ENCODE results near the gene JAM3. TPM values are rescaled to one million over a fixed set of nuclear protein-coding genes. Genes with fewer than 3 reads are reported as not detected.
A peak's percentile ranks its signal among the peaks of the same experiment; 100 is the strongest.

The JAM3 gene
- total and polyA plus RNA-seq, 2 donors (not counting 3 experiments of a cell fraction or from before 2014, with no cell fraction given), result 78.8 to 137 TPM

DNA sequence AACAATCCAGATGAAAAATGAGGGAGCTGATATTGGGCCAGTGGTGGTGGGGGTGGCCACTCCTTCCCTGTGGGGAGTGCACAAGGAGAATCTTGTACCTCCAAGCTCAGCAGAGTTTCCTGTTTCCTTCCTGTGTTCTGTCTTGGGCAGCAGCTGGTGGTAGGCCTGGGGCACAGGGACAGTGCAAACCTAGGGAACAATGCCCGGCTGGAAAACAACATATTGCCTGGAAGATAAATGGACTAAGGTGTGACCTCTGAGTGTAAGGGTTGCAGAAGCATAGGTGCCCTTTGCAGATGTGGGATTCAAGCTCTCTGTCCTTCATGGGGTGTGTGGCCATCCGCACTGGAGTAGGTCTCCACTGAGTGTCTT is 5.8 kb upstream of the JAM3 start:
- Histone ChIP-seq H2AFZ (ENCODE audit: low read depth, low read length) (no peak overlapping the region), H3K79me2 (ENCODE audit: control insufficient read depth, insufficient read depth, low read length) (no peaks in the 10 kb centered on the region), H3K9me3 (replicated peaks; ENCODE audit: control insufficient read depth, insufficient read depth, low read length) (no peaks in the 10 kb centered on the region), H3K9me1 (replicated peaks; ENCODE audit: control insufficient read depth, extremely low read depth, insufficient read depth, low read length) (no peaks in the 10 kb centered on the region), H3K4me3 (replicated peaks in 1 of 3; ENCODE audit: insufficient read depth in 1 of 3, low read depth in 1 of 3, low read length in 3 of 3) (no peak overlapping the region), H3K4me1 (ENCODE audit: control insufficient read depth, extremely low read depth, insufficient read depth, low read length) (peaks cover 26% of the 10 kb centered on the region), H4K20me1 (replicated peaks; ENCODE audit: control insufficient read depth, extremely low read depth, insufficient read depth, low read length) (no peaks in the 10 kb centered on the region), H3K4me2 (ENCODE audit: insufficient read depth, low read length) (no peak overlapping the region), H3K27me3 (ENCODE audit: control insufficient read depth in 2 of 2, insufficient read depth in 2 of 2, low read length in 2 of 2) (peaks cover 2 to 8% of the 10 kb centered on the region in 2 experiments), H3K9ac (replicated peaks; ENCODE audit: extremely low read depth, insufficient read depth, low read length) (no peak overlapping the region), H3K36me3 (ENCODE audit: control insufficient read depth in 2 of 2, extremely low read depth in 1 of 2, insufficient read depth in 2 of 2, low read length in 2 of 2) (no peaks in the 10 kb centered on the region), H3K27ac (ENCODE audit: insufficient read depth, low read depth, low read length) (no peak overlapping the region)
- ChIA-PET CTCF (interaction anchor here (0.9 to 5.3 kb wide), 9 partner anchors 9 to 76 kb away, joined by 3 to 46 read pairs (median 5); no protein-coding TSS in a partner anchor), POLR2A (interaction anchor here (0.5 kb wide), 1 partner anchor 58 kb away, joined by 3 read pairs; no protein-coding TSS in a partner anchor)
- no TSS peak for BruUV-seq (replicated peaks)
- TF ChIP-seq, protein P1, sequence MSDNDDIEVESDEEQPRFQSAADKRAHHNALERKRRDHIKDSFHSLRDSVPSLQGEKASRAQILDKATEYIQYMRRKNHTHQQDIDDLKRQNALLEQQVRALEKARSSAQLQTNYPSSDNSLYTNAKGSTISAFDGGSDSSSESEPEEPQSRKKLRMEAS (IDR thresholded peaks at IDR 0.05; ENCODE audit: insufficient read depth, insufficient read length), result no peak
- TF ChIP-seq POLR2AphosphoS5 (IDR thresholded peaks at IDR 0.05; ENCODE audit: insufficient read depth, low read depth, low read length) (peak; percentile 63), GATA2 (IDR thresholded peaks at IDR 0.05; ENCODE audit: insufficient read depth, insufficient read length, low read depth, low read length) (peak; percentile 53)
- DNase-seq (ENCODE audit: low read depth, low spot score) (peak; percentile 76), FAIRE-seq (peak; percentile 91)
- intact Hi-C loops (cut with micrococcal nuclease) (loop anchor here (1.0 kb wide), 1 partner anchor 58 kb away; no protein-coding TSS in a partner anchor), dilution Hi-C loops (cut with MboI; ENCODE audit: extremely low pct_ligation_motif_present, low sequenced_read_pairs) (no loop called here)

DNA sequence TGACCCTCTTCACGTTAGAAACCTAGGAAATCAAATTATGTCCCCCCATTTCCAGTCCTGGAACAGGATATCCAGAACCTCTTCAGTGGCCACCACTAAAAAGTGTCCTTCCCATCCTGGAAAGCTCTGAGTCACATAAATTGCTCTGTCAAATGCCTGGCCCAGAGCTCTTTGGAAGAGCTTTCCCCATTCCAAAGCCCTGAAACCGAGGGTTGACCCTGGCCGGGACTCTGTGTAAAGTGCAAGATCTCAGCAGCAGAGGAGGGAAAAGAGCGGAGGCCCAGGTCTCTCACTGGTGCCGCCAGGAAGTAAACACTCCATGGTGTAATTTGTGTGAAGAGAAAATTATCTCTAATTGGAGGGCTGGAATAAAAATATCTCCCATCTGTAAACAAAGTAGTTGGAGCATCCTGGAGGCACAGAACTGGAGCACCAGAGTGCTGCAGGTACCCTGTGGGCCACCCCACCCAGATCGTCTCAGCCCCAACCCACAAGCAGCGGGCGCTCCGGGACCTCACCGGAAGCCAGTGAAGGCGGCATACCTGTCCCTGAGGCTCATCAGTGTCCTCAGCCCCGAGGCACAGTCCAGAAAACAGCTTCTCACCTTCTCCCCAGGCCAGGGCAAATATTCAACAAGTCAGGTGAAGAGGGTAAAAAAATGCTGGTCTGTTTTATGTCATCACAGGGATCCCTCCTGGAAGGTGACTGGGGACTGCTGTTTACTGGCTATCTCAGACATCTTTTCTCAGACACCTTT is 4.7 kb upstream of the JAM3 start:
- Histone ChIP-seq H3K27ac (ENCODE audit: insufficient read depth, low read depth, low read length) (no peak overlapping the region), H3K9ac (replicated peaks; ENCODE audit: extremely low read depth, insufficient read depth, low read length) (no peak overlapping the region), H3K27me3 (ENCODE audit: control insufficient read depth in 2 of 2, insufficient read depth in 2 of 2, low read length in 2 of 2) (peaks cover 2 to 8% of the 10 kb centered on the region in 2 experiments), H3K9me1 (replicated peaks; ENCODE audit: control insufficient read depth, extremely low read depth, insufficient read depth, low read length) (no peaks in the 10 kb centered on the region), H2AFZ (ENCODE audit: low read depth, low read length) (no peak overlapping the region), H3K4me2 (ENCODE audit: insufficient read depth, low read length) (no peak overlapping the region), H3K4me1 (ENCODE audit: control insufficient read depth, extremely low read depth, insufficient read depth, low read length) (peaks cover 26% of the 10 kb centered on the region), H3K9me3 (replicated peaks; ENCODE audit: control insufficient read depth, insufficient read depth, low read length) (no peaks in the 10 kb centered on the region), H4K20me1 (replicated peaks; ENCODE audit: control insufficient read depth, extremely low read depth, insufficient read depth, low read length) (no peaks in the 10 kb centered on the region), H3K79me2 (ENCODE audit: control insufficient read depth, insufficient read depth, low read length) (peaks cover under 1% of the 10 kb centered on the region), H3K4me3 (replicated peaks in 1 of 3; ENCODE audit: insufficient read depth in 1 of 3, low read depth in 1 of 3, low read length in 3 of 3) (no peak overlapping the region), H3K36me3 (ENCODE audit: control insufficient read depth in 2 of 2, extremely low read depth in 1 of 2, insufficient read depth in 2 of 2, low read length in 2 of 2) (no peaks in the 10 kb centered on the region)
- POLR2A ChIA-PET, result no interaction called here
- CTCF ChIA-PET, result interaction anchor here (1.2 to 4.2 kb wide), 3 partner anchors 7 to 73 kb away, joined by 3 to 20 read pairs (median 5); no protein-coding TSS in a partner anchor
- dilution Hi-C loops (cut with MboI; ENCODE audit: extremely low pct_ligation_motif_present, low sequenced_read_pairs) (no loop called here), intact Hi-C loops (cut with micrococcal nuclease) (loop anchor here (1.0 kb wide), 1 partner anchor 57 kb away; no protein-coding TSS in a partner anchor)
- FAIRE-seq (no peak), DNase-seq (ENCODE audit: low read depth, low spot score) (no peak)
- no peak for TF ChIP-seq JUN (IDR thresholded peaks at IDR 0.05; ENCODE audit: borderline replicate concordance, insufficient read depth, insufficient read length, low read depth)
- TF ChIP-seq, protein P2, sequence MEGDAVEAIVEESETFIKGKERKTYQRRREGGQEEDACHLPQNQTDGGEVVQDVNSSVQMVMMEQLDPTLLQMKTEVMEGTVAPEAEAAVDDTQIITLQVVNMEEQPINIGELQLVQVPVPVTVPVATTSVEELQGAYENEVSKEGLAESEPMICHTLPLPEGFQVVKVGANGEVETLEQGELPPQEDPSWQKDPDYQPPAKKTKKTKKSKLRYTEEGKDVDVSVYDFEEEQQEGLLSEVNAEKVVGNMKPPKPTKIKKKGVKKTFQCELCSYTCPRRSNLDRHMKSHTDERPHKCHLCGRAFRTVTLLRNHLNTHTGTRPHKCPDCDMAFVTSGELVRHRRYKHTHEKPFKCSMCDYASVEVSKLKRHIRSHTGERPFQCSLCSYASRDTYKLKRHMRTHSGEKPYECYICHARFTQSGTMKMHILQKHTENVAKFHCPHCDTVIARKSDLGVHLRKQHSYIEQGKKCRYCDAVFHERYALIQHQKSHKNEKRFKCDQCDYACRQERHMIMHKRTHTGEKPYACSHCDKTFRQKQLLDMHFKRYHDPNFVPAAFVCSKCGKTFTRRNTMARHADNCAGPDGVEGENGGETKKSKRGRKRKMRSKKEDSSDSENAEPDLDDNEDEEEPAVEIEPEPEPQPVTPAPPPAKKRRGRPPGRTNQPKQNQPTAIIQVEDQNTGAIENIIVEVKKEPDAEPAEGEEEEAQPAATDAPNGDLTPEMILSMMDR (IDR thresholded peaks at IDR 0.05; ENCODE audit: extremely low read depth in 1 of 2, insufficient read depth in 1 of 2, low read depth in 1 of 2, low read length in 2 of 2), result no peak
- TF ChIP-seq, protein P1 (IDR thresholded peaks at IDR 0.05; ENCODE audit: insufficient read depth, insufficient read length), result no peak
- TF ChIP-seq MYC (IDR thresholded peaks at IDR 0.05; ENCODE audit: low read depth, low read length), result no peak
- TF ChIP-seq FOS (IDR thresholded peaks at IDR 0.05; ENCODE audit: borderline replicate concordance, insufficient read depth, low read length), result no peak
- TF ChIP-seq GATA2 (IDR thresholded peaks at IDR 0.05; ENCODE audit: insufficient read depth, insufficient read length, low read depth, low read length), result no peak
- no peak for TF ChIP-seq EZH2 (IDR thresholded peaks at IDR 0.05; ENCODE audit: borderline replicate concordance, low read depth, low read length, severe bottlenecking)
- no peak for TF ChIP-seq POLR2AphosphoS5 (IDR thresholded peaks at IDR 0.05; ENCODE audit: insufficient read depth, low read depth, low read length)
- TF ChIP-seq POLR2A (IDR thresholded peaks at IDR 0.05; ENCODE audit: low read depth, low read length), result no peak
- BruUV-seq (replicated peaks), result no TSS peak
